HCEC 1CT (cell line): Measurements from ENCODE around the gene PLA2G4E.

Experiments
- DNase-seq: peaks from one replicate; pipeline ENCODE4 v3.0.0-alpha.2; 2017

Gene PLA2G4E

DNA sequence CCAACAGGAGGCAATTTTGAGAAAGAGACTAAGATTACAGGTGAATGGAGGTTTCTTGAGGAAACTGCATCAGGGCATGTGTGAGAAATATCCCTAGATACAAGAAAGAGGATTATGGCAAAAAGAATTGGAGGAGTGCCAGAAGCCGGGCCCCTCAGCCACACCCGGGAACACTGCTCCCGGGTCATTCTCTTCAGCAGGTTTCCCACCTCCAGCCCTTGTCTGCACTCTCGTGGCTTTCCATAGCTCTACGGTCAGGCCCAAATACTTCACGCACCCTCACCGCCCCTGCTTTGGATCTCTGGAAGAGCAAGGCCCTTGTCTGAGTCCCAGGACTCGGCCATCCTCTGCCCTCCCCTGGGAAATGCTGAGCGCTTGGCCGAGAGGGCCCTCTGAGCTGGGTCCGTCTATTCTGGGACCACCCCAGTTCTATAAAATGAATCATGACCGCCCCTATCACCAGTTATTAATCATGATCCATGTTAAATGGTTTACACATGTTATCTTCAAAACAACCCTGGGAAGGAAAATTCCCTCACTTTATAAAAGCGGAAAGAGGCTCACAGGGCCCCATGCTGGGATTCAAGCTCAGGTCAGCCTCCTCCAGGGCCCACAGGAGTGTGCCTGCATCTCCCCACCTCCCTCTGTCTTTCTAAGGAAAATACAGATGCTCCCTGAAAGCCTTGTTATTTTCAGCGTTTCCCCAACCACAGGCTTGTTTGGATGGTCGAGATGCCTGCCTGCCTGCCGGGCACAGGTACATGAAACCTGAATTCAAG is 88.1 kb downstream of the PLA2G4E start:
- no peak for DNase-seq

DNA sequence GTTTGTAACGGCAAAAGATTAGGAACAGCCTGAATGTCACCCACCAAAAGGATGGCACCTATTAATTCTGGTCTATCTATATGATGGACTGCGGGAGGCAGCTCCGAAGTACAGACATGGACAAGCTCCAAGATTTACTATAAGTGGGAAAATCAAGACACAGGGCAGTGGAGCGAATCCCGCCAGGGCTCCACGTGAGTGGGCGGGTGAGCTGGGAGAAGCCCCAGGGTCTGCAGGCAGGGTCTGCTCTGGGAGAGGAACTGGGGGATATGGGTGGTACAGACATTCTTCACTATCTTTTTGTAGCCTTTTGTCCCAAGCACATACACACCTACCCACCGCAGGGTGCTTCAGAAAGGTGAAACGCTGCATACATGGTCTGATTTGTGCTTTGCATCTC is 88.7 kb downstream of the PLA2G4E start:
- no peak for DNase-seq
